Muscle layer of duodenum (tissue), 2 donors: Measurements from ENCODE around the gene MSMP.

ENCODE experiments used
- H3K27ac ChIP-seq: one replicate; pipeline ENCODE4 v1.7.0; 2013; ENCODE audit warnings: mild to moderate bottlenecking, low read length
- H3K27me3 ChIP-seq: one replicate; pipeline ENCODE4 v1.7.0; 2013; ENCODE audit warnings: low read depth, mild to moderate bottlenecking, control low read depth, low read length
- H3K36me3 ChIP-seq, 2 donors: one replicate each; pipeline ENCODE4 v1.7.0; 2013; ENCODE audit warnings: low read length in 2 of 2, control low read depth in 1 of 2, mild to moderate bottlenecking in 1 of 2; ENCODE audit not compliant: insufficient read depth in 2 of 2, control insufficient read depth in 1 of 2
- H3K4me1 ChIP-seq, 2 donors: one replicate each; pipeline ENCODE4 v1.7.0; 2013; ENCODE audit warnings: low read length in 2 of 2, mild to moderate bottlenecking in 2 of 2, control low read depth in 1 of 2, moderate library complexity in 1 of 2; ENCODE audit not compliant: insufficient read depth in 2 of 2, control insufficient read depth in 1 of 2
- H3K4me3 ChIP-seq, 2 donors: one replicate each; pipeline ENCODE4 v1.7.0; 2013; ENCODE audit warnings: low read length in 2 of 2, low read depth in 1 of 2, mild to moderate bottlenecking in 1 of 2
- H3K9me3 ChIP-seq, 2 donors: one replicate each; pipeline ENCODE4 v1.7.0; 2013; ENCODE audit warnings: low read length in 2 of 2, control low read depth in 1 of 2, mild to moderate bottlenecking in 1 of 2; ENCODE audit not compliant: control insufficient read depth in 1 of 2
- donor health status: healthy.

Gene MSMP

GRCh38 chr9:35717132-35717870, 36.8 kb downstream of the MSMP start:
- Histone ChIP-seq H3K9me3 (no peaks in the 10 kb centered on the region), H3K4me3 (no peak overlapping the region), H3K27me3 (no peaks in the 10 kb centered on the region), H3K4me1 (no peaks in the 10 kb centered on the region), H3K36me3 (peaks cover 96 to 100% of the 10 kb centered on the region in 2 donors), H3K27ac (no peak overlapping the region)

- Histone ChIP-seq H3K4me1 (no peaks in the 10 kb centered on the region), H3K36me3 (peaks cover 95 to 100% of the 10 kb centered on the region in 2 donors), H3K4me3 (no peak overlapping the region), H3K27ac (peak overlapping the region; percentile 7), H3K9me3 (no peaks in the 10 kb centered on the region), H3K27me3 (no peaks in the 10 kb centered on the region)
Measured at GRCh38 chr9:35716230-35716629, 37.8 kb downstream of the MSMP start.

- Histone ChIP-seq H3K27ac (no peak overlapping the region), H3K27me3 (no peaks in the 10 kb centered on the region), H3K36me3 (peaks cover 89 to 97% of the 10 kb centered on the region in 2 donors), H3K4me1 (no peaks in the 10 kb centered on the region), H3K4me3 (no peak overlapping the region), H3K9me3 (no peaks in the 10 kb centered on the region)
Measured at GRCh38 chr9:35714579-35715252, 39.4 kb downstream of the MSMP start.

GRCh38 chr9:35714123-35714522, 40.0 kb downstream of the MSMP start:
- H3K36me3 ChIP-seq: peaks cover 86 to 92% of the 10 kb centered on the region in 2 donors
- H3K27ac ChIP-seq: no peak overlapping the region

GRCh38 chr9:35713578-35713977, 40.5 kb downstream of the MSMP start:
- Histone ChIP-seq H3K4me3 (no peak overlapping the region), H3K27ac (no peak overlapping the region), H3K4me1 (no peaks in the 10 kb centered on the region), H3K36me3 (peaks cover 85 to 92% of the 10 kb centered on the region in 2 donors), H3K27me3 (no peaks in the 10 kb centered on the region), H3K9me3 (no peaks in the 10 kb centered on the region)

More at GRCh38 chr9:35714123-35714522, 40.0 kb downstream of the MSMP start:
- Histone ChIP-seq H3K27me3 (no peaks in the 10 kb centered on the region), H3K4me3 (no peak overlapping the region), H3K9me3 (no peaks in the 10 kb centered on the region), H3K4me1 (no peaks in the 10 kb centered on the region)

GRCh38 chr9:35712762-35713400, 41.2 kb downstream of the MSMP start:
- Histone ChIP-seq H3K27ac (no peak overlapping the region), H3K36me3 (peaks cover 85 to 92% of the 10 kb centered on the region in 2 donors)

GRCh38 chr9:35711501-35712428, 42.3 kb downstream of the MSMP start:
- Histone ChIP-seq H3K9me3 (no peaks in the 10 kb centered on the region), H3K36me3 (peaks cover 85 to 92% of the 10 kb centered on the region in 2 donors), H3K27ac (no peak overlapping the region), H3K4me1 (no peaks in the 10 kb centered on the region), H3K4me3 (no peak overlapping the region), H3K27me3 (no peaks in the 10 kb centered on the region)

More at GRCh38 chr9:35712762-35713400, 41.2 kb downstream of the MSMP start:
- H3K9me3 ChIP-seq: no peaks in the 10 kb centered on the region
- no peaks in the 10 kb centered on the region for H3K4me1 ChIP-seq
- H3K27me3 ChIP-seq: no peaks in the 10 kb centered on the region
- no peak overlapping the region for H3K4me3 ChIP-seq

- no peak overlapping the region for H3K27ac ChIP-seq
- peaks cover 85 to 92% of the 10 kb centered on the region in 2 donors for H3K36me3 ChIP-seq
Measured at GRCh38 chr9:35710818-35711500, 43.1 kb downstream of the MSMP start.

GRCh38 chr9:35708146-35708545, 45.9 kb downstream of the MSMP start:
- Histone ChIP-seq H3K27me3 (no peaks in the 10 kb centered on the region), H3K36me3 (peaks cover 88 to 92% of the 10 kb centered on the region in 2 donors), H3K4me1 (no peaks in the 10 kb centered on the region), H3K4me3 (no peak overlapping the region), H3K27ac (no peak overlapping the region), H3K9me3 (no peaks in the 10 kb centered on the region)

More at GRCh38 chr9:35710818-35711500, 43.1 kb downstream of the MSMP start:
- Histone ChIP-seq H3K4me3 (no peak overlapping the region), H3K27me3 (no peaks in the 10 kb centered on the region), H3K4me1 (no peaks in the 10 kb centered on the region), H3K9me3 (no peaks in the 10 kb centered on the region)

- no peaks in the 10 kb centered on the region for H3K27me3 ChIP-seq
- H3K4me1 ChIP-seq: no peaks in the 10 kb centered on the region
- H3K36me3 ChIP-seq: peaks cover 87 to 91% of the 10 kb centered on the region in 2 donors
- H3K4me3 ChIP-seq: no peak overlapping the region
- H3K27ac ChIP-seq: no peak overlapping the region
- no peaks in the 10 kb centered on the region for H3K9me3 ChIP-seq
Measured at GRCh38 chr9:35706951-35707350, 47.1 kb downstream of the MSMP start.
